MM.1S (cell line): ENCODE measurements around the gene ARMCX2.

Source experiments
- CTCF ChIP-seq: fragments of 300-600 bp; sonication (generic); IDR thresholded peaks from 2 replicates; pipeline ENCODE4 v1.5.1; 2016; ENCODE audit warnings: antibody characterized with exemption, low read length, mixed read lengths
- EZH2 ChIP-seq: fragments of 300-600 bp; sonication (generic); optimal IDR thresholded peaks from 2 replicates; pipeline ENCODE3; 2017; ENCODE audit warnings: low read depth, mild to moderate bottlenecking, antibody characterized with exemption, low read length, mixed read lengths
- EZH2phosphoT487 ChIP-seq: fragments of 300-600 bp; sonication (generic); IDR thresholded peaks from 2 replicates; pipeline ENCODE4 v1.6.1; 2018; ENCODE audit warnings: antibody characterized with exemption, low read length

- TF ChIP-seq CTCF (no peak), EZH2 (no peak), EZH2phosphoT487 (no peak)
These were observed 26.9 kb upstream of the ARMCX2 start for GRCh38 chrX:101686574-101686973.
